CD4-positive, alpha-beta T cell (primary cell): ENCODE data around the gene FAM72B. TPM values are rescaled to one million over a fixed set of nuclear protein-coding genes. Genes with fewer than 3 reads are reported as not detected.
"Not testable (repeated sequence)": the region's sequence is repeated elsewhere in the genome, so short reads cannot be mapped to it uniquely, and the experiment has no call there.

Experiments
- ATAC-seq: fragments of 200-7000 bp; cut with Tn5 transposase; one replicate; pipeline ENCODE4 v1.10.0; 2022; ENCODE audit warnings: mild to moderate bottlenecking; ENCODE audit not compliant: poor library complexity
- CTCF ChIA-PET: fragments of 350-600 bp; sonication (Branson Sonifier 250); formaldehyde crosslinking; loops from one replicate; lab custom pipeline; 2021; ENCODE audit warnings: antibody characterized with exemption, inconsistent platforms; lab: Charles Lee
- POLR2A ChIA-PET: fragments of 350-600 bp; sonication (Branson Sonifier 250); formaldehyde crosslinking; loops from one replicate; lab custom pipeline; 2021; ENCODE audit warnings: antibody characterized with exemption, inconsistent platforms; lab: Charles Lee
- DNase-seq, 14 experiments: peaks; one replicate each; pipeline ENCODE4 v3.0.0-alpha.2; 2013 to 2020; ENCODE audit warnings: mixed read lengths in 2 of 14
- H3K27ac ChIP-seq, 2 donors: one replicate each; pipeline versions ENCODE4 v1.5.1 to v1.7.0; 2013; ENCODE audit warnings: low read length in 2 of 2, low read depth in 1 of 2, mild to moderate bottlenecking in 1 of 2
- H3K27me3 ChIP-seq, 2 experiments: 1 replicate in 1 of 2; 2 replicates in 1 of 2; pipeline versions ENCODE4 v1.6.1 to v1.7.0; 2013; ENCODE audit warnings: low read length in 2 of 2, control low read depth in 1 of 2, mild to moderate bottlenecking in 1 of 2, moderate library complexity in 1 of 2; ENCODE audit not compliant: insufficient read depth in 2 of 2, control insufficient read depth in 1 of 2
- H3K36me3 ChIP-seq: one replicate; pipeline ENCODE4 v1.6.1; 2013; ENCODE audit warnings: low read length, control low read depth; ENCODE audit not compliant: insufficient read depth
- H3K4me1 ChIP-seq: one replicate; pipeline ENCODE4 v1.6.1; 2013; ENCODE audit warnings: low read length, control low read depth; ENCODE audit not compliant: insufficient read depth
- H3K4me3 ChIP-seq: one replicate; pipeline ENCODE4 v1.5.1; 2013; ENCODE audit warnings: mild to moderate bottlenecking, low read length, moderate library complexity
- H3K9me3 ChIP-seq, 2 experiments: 1 replicate in 1 of 2; 2 replicates in 1 of 2; pipeline versions ENCODE4 v1.6.1 to v1.7.0; 2013; ENCODE audit warnings: low read length in 2 of 2, mild to moderate bottlenecking in 2 of 2, control low read depth in 1 of 2, moderate library complexity in 1 of 2; ENCODE audit not compliant: control insufficient read depth in 1 of 2, insufficient read depth in 1 of 2
- H3K27ac Mint-ChIP-seq: one replicate; pipeline ENCODE4 v1.8.0; 2020; ENCODE audit warnings: mixed read lengths
- H3K27me3 Mint-ChIP-seq: one replicate; pipeline ENCODE4 v1.8.0; 2021; ENCODE audit warnings: mixed read lengths
- H3K36me3 Mint-ChIP-seq: one replicate; pipeline ENCODE4 v1.8.0; 2021; ENCODE audit warnings: low read depth, mixed read lengths
- H3K4me1 Mint-ChIP-seq: one replicate; pipeline ENCODE4 v1.8.0; 2021; ENCODE audit warnings: low read depth, mixed read lengths
- H3K4me3 Mint-ChIP-seq: one replicate; pipeline ENCODE4 v1.8.0; 2020; ENCODE audit warnings: mild to moderate bottlenecking, mixed read lengths
- H3K9me3 Mint-ChIP-seq: one replicate; pipeline ENCODE4 v1.8.0; 2020; ENCODE audit warnings: mixed read lengths
- intact Hi-C, 2 experiments: fragments of 100-400 bp; cut with DNase I in 1 of 2; cut with micrococcal nuclease in 1 of 2; formaldehyde crosslinking; loops; one replicate each; pipeline versions ENCODE4 v1.15.1 to v1.9.0; 2023 to 2025; cut with DNase I, micrococcal nuclease
- total RNA-seq, 174 experiments: library from RNA in 2 of 174; stranded (reverse) in 2 of 174; gene quantifications; one replicate each; pipeline ENCODE4 v1.2.3 and lab custom pipeline; 2021 to 2026

FAM72B gene
- total RNA-seq, 2 experiments from 2014 or later: 0.47 to 1.1 TPM

- H3K4me3 ChIP-seq, H3K27ac ChIP-seq, H3K9me3 Mint-ChIP-seq, CTCF ChIA-PET, H3K4me1 ChIP-seq, POLR2A ChIA-PET, H3K36me3 ChIP-seq, H3K27me3 Mint-ChIP-seq, H3K9me3 ChIP-seq, H3K27me3 ChIP-seq, H3K36me3 Mint-ChIP-seq, ATAC-seq, H3K4me3 Mint-ChIP-seq, DNase-seq, intact Hi-C loops, H3K27ac Mint-ChIP-seq, H3K4me1 Mint-ChIP-seq: not testable (repeated sequence)
Measured at GRCh38 chr1:121178197-121178596, 5.9 kb downstream of the FAM72B start.

- H3K36me3 ChIP-seq, H3K4me3 ChIP-seq, H3K27me3 ChIP-seq, H3K27ac ChIP-seq, H3K9me3 Mint-ChIP-seq, H3K36me3 Mint-ChIP-seq, ATAC-seq, H3K4me1 ChIP-seq, CTCF ChIA-PET, H3K9me3 ChIP-seq, H3K4me3 Mint-ChIP-seq, POLR2A ChIA-PET, intact Hi-C loops, H3K27me3 Mint-ChIP-seq, DNase-seq, H3K4me1 Mint-ChIP-seq, H3K27ac Mint-ChIP-seq: not testable (repeated sequence)
Measured at GRCh38 chr1:121176649-121177048, 7.5 kb downstream of the FAM72B start.

GRCh38 chr1:121168152-121168668 is 15.9 kb downstream of the FAM72B start:
- H3K4me1 Mint-ChIP-seq, H3K36me3 Mint-ChIP-seq, H3K27me3 ChIP-seq: not testable (repeated sequence)

GRCh38 chr1:121167225-121167738 is 16.9 kb downstream of the FAM72B start:
- CTCF ChIA-PET, H3K27me3 ChIP-seq, DNase-seq, H3K27me3 Mint-ChIP-seq, H3K36me3 Mint-ChIP-seq, H3K9me3 ChIP-seq, H3K4me1 Mint-ChIP-seq, H3K27ac ChIP-seq, H3K36me3 ChIP-seq, H3K4me3 ChIP-seq, intact Hi-C loops, H3K9me3 Mint-ChIP-seq, POLR2A ChIA-PET, ATAC-seq, H3K4me3 Mint-ChIP-seq, H3K27ac Mint-ChIP-seq, H3K4me1 ChIP-seq: not testable (repeated sequence)

More at GRCh38 chr1:121168152-121168668, 15.9 kb downstream of the FAM72B start:
- intact Hi-C loops, H3K27me3 Mint-ChIP-seq, H3K4me3 Mint-ChIP-seq, H3K4me1 ChIP-seq, H3K4me3 ChIP-seq, CTCF ChIA-PET, H3K27ac ChIP-seq, DNase-seq, H3K9me3 Mint-ChIP-seq, POLR2A ChIA-PET, H3K27ac Mint-ChIP-seq, ATAC-seq, H3K9me3 ChIP-seq, H3K36me3 ChIP-seq: not testable (repeated sequence)

GRCh38 chr1:121165296-121165695 is 18.8 kb downstream of the FAM72B start:
- H3K4me1 Mint-ChIP-seq, H3K27me3 Mint-ChIP-seq, H3K36me3 Mint-ChIP-seq, H3K27ac ChIP-seq, POLR2A ChIA-PET, H3K9me3 ChIP-seq, H3K27me3 ChIP-seq, CTCF ChIA-PET, ATAC-seq, H3K36me3 ChIP-seq, H3K4me3 ChIP-seq, H3K4me1 ChIP-seq, intact Hi-C loops, H3K9me3 Mint-ChIP-seq, H3K27ac Mint-ChIP-seq, DNase-seq, H3K4me3 Mint-ChIP-seq: not testable (repeated sequence)

- intact Hi-C loops, ATAC-seq, H3K4me3 Mint-ChIP-seq, H3K9me3 ChIP-seq, H3K4me1 ChIP-seq, H3K4me1 Mint-ChIP-seq, H3K9me3 Mint-ChIP-seq, H3K27ac Mint-ChIP-seq, H3K27me3 Mint-ChIP-seq, POLR2A ChIA-PET, H3K27ac ChIP-seq, H3K4me3 ChIP-seq, H3K27me3 ChIP-seq, H3K36me3 Mint-ChIP-seq, CTCF ChIA-PET, H3K36me3 ChIP-seq: not testable (repeated sequence)
- DNase-seq: peak in 1 of 14 experiments; percentile 4
Measured at GRCh38 chr1:121163850-121164757, 20.0 kb downstream of the FAM72B start.
